DND-41 (cell line): Measurements from ENCODE around the gene PDE4B.

Experiments
- ATAC-seq: fragments of 200-7000 bp; cut with Tn5 transposase; 3 replicates; pipeline ENCODE4 v1.9.1; 2021; ENCODE audit warnings: low read depth; ENCODE audit not compliant: insufficient read depth
- DNase-seq: peaks from one replicate; pipeline ENCODE4 v3.0.0-alpha.2; 2020
- H2AFZ ChIP-seq: 2 replicates; pipeline ENCODE4 v1.6.0; 2012; ENCODE audit warnings: low read depth, low read length
- H3K27ac ChIP-seq: 2 replicates; pipeline ENCODE4 v1.5.1; 2012; ENCODE audit warnings: low read length, inconsistent platforms
- H3K27me3 ChIP-seq: fragments of 200-600 bp; sonication (generic); 2 replicates; pipeline ENCODE4 v1.6.0; 2012; ENCODE audit warnings: low read length, mild to moderate bottlenecking, inconsistent platforms; ENCODE audit not compliant: insufficient read depth, poor library complexity
- H3K36me3 ChIP-seq: 2 replicates; pipeline ENCODE4 v1.5.1; 2012; ENCODE audit warnings: low read length, inconsistent platforms; ENCODE audit not compliant: insufficient read depth
- H3K4me1 ChIP-seq: 2 replicates; pipeline ENCODE4 v1.5.1; 2012; ENCODE audit warnings: mild to moderate bottlenecking, low read length; ENCODE audit not compliant: insufficient read depth
- H3K4me2 ChIP-seq: 2 replicates; pipeline ENCODE4 v1.6.0; 2012; ENCODE audit warnings: mild to moderate bottlenecking, moderate library complexity, low read length, inconsistent platforms; ENCODE audit not compliant: insufficient read depth
- H3K4me3 ChIP-seq, 2 experiments: fragments of 200-600 bp in 1 of 2; shearing (Covaris generic) in 1 of 2; 2 replicates each; pipeline ENCODE4 v1.5.1; 2012 to 2016; ENCODE audit warnings: inconsistent platforms in 2 of 2, low read length in 2 of 2, mild to moderate bottlenecking in 2 of 2, low read depth in 1 of 2, moderate library complexity in 1 of 2
- H3K79me2 ChIP-seq: 2 replicates; pipeline ENCODE4 v1.6.0; 2012; ENCODE audit warnings: low read length, inconsistent platforms; ENCODE audit not compliant: insufficient read depth
- H3K9ac ChIP-seq: 2 replicates; pipeline ENCODE4 v1.6.0; 2012; ENCODE audit warnings: low read depth, mild to moderate bottlenecking, inconsistent platforms, low read length, moderate library complexity
- H3K9me3 ChIP-seq: 2 replicates; pipeline ENCODE4 v1.5.1; 2012; ENCODE audit warnings: low read length, moderate library complexity, mild to moderate bottlenecking, inconsistent platforms; ENCODE audit not compliant: insufficient read depth, severe bottlenecking
- H4K20me1 ChIP-seq: 2 replicates; pipeline ENCODE4 v1.6.0; 2012; ENCODE audit warnings: low read length; ENCODE audit not compliant: insufficient read depth
- CTCF ChIP-seq: IDR thresholded peaks from 2 replicates; pipeline ENCODE4 v1.5.1; 2012; ENCODE audit warnings: borderline replicate concordance, low read length, moderate library complexity, mild to moderate bottlenecking; ENCODE audit not compliant: poor library complexity, severe bottlenecking; ENCODE audit errors: extremely low read depth
- EZH2 ChIP-seq: IDR thresholded peaks from 3 replicates; pipeline ENCODE4 v1.6.1; 2012; ENCODE audit warnings: borderline replicate concordance, low read depth, mild to moderate bottlenecking, moderate library complexity, low read length, inconsistent platforms; ENCODE audit not compliant: severe bottlenecking

Gene PDE4B

GRCh38 chr1:65820983-65821382 is 28.3 kb downstream of the PDE4B start:
- Histone ChIP-seq H3K4me3 (no peak overlapping the region), H3K4me1 (no peaks in the 10 kb centered on the region), H3K27ac (no peak overlapping the region), H3K27me3 (no peaks in the 10 kb centered on the region), H3K36me3 (no peaks in the 10 kb centered on the region), H4K20me1 (no peaks in the 10 kb centered on the region), H3K9ac (no peak overlapping the region), H3K4me2 (no peak overlapping the region), H3K9me3 (no peaks in the 10 kb centered on the region), H2AFZ (no peak overlapping the region), H3K79me2 (no peaks in the 10 kb centered on the region)
- no peak for DNase-seq
- no peak for ATAC-seq
- TF ChIP-seq EZH2 (no peak), CTCF (no peak)

- no peak overlapping the region for H3K27ac ChIP-seq
- no peak overlapping the region for H3K4me2 ChIP-seq
- no peaks in the 10 kb centered on the region for H3K9me3 ChIP-seq
- no peaks in the 10 kb centered on the region for H3K27me3 ChIP-seq
- no peak overlapping the region for H3K4me3 ChIP-seq
- no peaks in the 10 kb centered on the region for H3K79me2 ChIP-seq
- TF ChIP-seq EZH2: no peak
- TF ChIP-seq CTCF: no peak
- ATAC-seq (no peak), DNase-seq (no peak)
- H4K20me1 ChIP-seq: no peaks in the 10 kb centered on the region
- no peak overlapping the region for H2AFZ ChIP-seq
- H3K9ac ChIP-seq: no peak overlapping the region
- no peaks in the 10 kb centered on the region for H3K4me1 ChIP-seq
- no peaks in the 10 kb centered on the region for H3K36me3 ChIP-seq
Observed at GRCh38 chr1:65821386-65821785, 28.7 kb downstream of the PDE4B start.

GRCh38 chr1:65824103-65824502 is 31.4 kb downstream of the PDE4B start:
- no peak for ATAC-seq
- Histone ChIP-seq H2AFZ (no peak overlapping the region), H3K36me3 (no peaks in the 10 kb centered on the region), H3K4me1 (no peaks in the 10 kb centered on the region), H3K4me3 (no peak overlapping the region), H3K79me2 (no peaks in the 10 kb centered on the region), H3K9ac (no peak overlapping the region), H3K27me3 (no peaks in the 10 kb centered on the region), H4K20me1 (no peaks in the 10 kb centered on the region), H3K27ac (no peak overlapping the region), H3K4me2 (no peak overlapping the region), H3K9me3 (no peaks in the 10 kb centered on the region)
- DNase-seq: no peak
- TF ChIP-seq EZH2: no peak
- no peak for TF ChIP-seq CTCF

GRCh38 chr1:65825741-65826140 is 33.0 kb downstream of the PDE4B start:
- no peaks in the 10 kb centered on the region for H3K27me3 ChIP-seq
- no peak overlapping the region for H3K4me2 ChIP-seq
- DNase-seq (no peak), ATAC-seq (no peak)
- no peak overlapping the region for H3K9ac ChIP-seq
- H3K4me3 ChIP-seq: no peak overlapping the region
- no peak overlapping the region for H3K27ac ChIP-seq
- H3K4me1 ChIP-seq: no peaks in the 10 kb centered on the region
- H3K79me2 ChIP-seq: no peaks in the 10 kb centered on the region
- H4K20me1 ChIP-seq: no peaks in the 10 kb centered on the region
- H3K36me3 ChIP-seq: no peaks in the 10 kb centered on the region
- H2AFZ ChIP-seq: no peak overlapping the region
- TF ChIP-seq EZH2 (no peak), CTCF (no peak)
- no peaks in the 10 kb centered on the region for H3K9me3 ChIP-seq
